HepG2 (cell line): ENCODE data around the gene DEPDC5. TPM values are rescaled to one million over a fixed set of nuclear protein-coding genes. Genes with fewer than 3 reads are reported as not detected.

Experiments used
- DR1 ChIP-seq: sonication (generic); formaldehyde crosslinking; IDR thresholded peaks from 2 replicates; pipeline ENCODE4 v1.8.0; 2021; ENCODE audit warnings: mild to moderate bottlenecking, missing genetic modification reagents, inconsistent platforms
- EED ChIP-seq: sonication (generic); formaldehyde crosslinking; IDR thresholded peaks from 2 replicates; pipeline ENCODE4 v1.5.0; 2020; ENCODE audit warnings: mild to moderate bottlenecking, missing genetic modification reagents
- ELF3 ChIP-seq: IDR thresholded peaks from 2 replicates; pipeline ENCODE4 v1.6.1; 2016; ENCODE audit warnings: missing genetic modification reagents, missing compliant biosample characterization
- GATAD1 ChIP-seq: IDR thresholded peaks from 2 replicates; pipeline ENCODE4 v1.6.1; 2016; ENCODE audit warnings: missing genetic modification reagents, missing compliant biosample characterization
- HBP1 ChIP-seq: IDR thresholded peaks from 2 replicates; pipeline ENCODE4 v1.6.1; 2016; ENCODE audit warnings: low read depth, control low read depth
- HMGA1 ChIP-seq: sonication (generic); formaldehyde crosslinking; conservative IDR thresholded peaks from 2 replicates; pipeline ENCODE4 v1.4.0; 2020; ENCODE audit warnings: missing genetic modification reagents
- IRX3 ChIP-seq: sonication (generic); formaldehyde crosslinking; IDR thresholded peaks from 2 replicates; pipeline ENCODE4 v1.8.1; 2023; ENCODE audit warnings: mild to moderate bottlenecking, low read depth, missing genetic modification reagents, borderline replicate concordance
- JDP2 ChIP-seq: sonication (generic); formaldehyde crosslinking; IDR thresholded peaks from 2 replicates; pipeline ENCODE4 v1.8.1; 2022; ENCODE audit warnings: missing genetic modification reagents, borderline replicate concordance
- JUN ChIP-seq: sonication (generic); formaldehyde crosslinking; IDR thresholded peaks from 2 replicates; pipeline ENCODE4 v1.4.0; 2020; ENCODE audit warnings: mild to moderate bottlenecking, missing genetic modification reagents
- KDM1A ChIP-seq: IDR thresholded peaks from 2 replicates; pipeline ENCODE4 v1.6.1; 2016; ENCODE audit warnings: missing compliant biosample characterization
- MAFF ChIP-seq: IDR thresholded peaks from 2 replicates; pipeline ENCODE4 v1.6.1; 2011; ENCODE audit warnings: low read depth, low read length, improper control_type of control experiment
- MED8 ChIP-seq: sonication (generic); formaldehyde crosslinking; IDR thresholded peaks from 2 replicates; pipeline ENCODE4 v1.8.1; 2023; ENCODE audit warnings: mild to moderate bottlenecking, missing genetic modification reagents; ENCODE audit not compliant: insufficient replicate concordance
- MIER3 ChIP-seq: IDR thresholded peaks from 2 replicates; pipeline ENCODE4 v1.6.1; 2016; ENCODE audit warnings: missing compliant biosample characterization, borderline replicate concordance
- NFATC3 ChIP-seq: sonication (generic); formaldehyde crosslinking; IDR thresholded peaks from 2 replicates; pipeline ENCODE4 v1.5.1; 2020; ENCODE audit warnings: mild to moderate bottlenecking, missing genetic modification reagents
- PAWR ChIP-seq: sonication (generic); formaldehyde crosslinking; IDR thresholded peaks from 2 replicates; pipeline ENCODE4 v1.4.0; 2020; ENCODE audit warnings: missing genetic modification reagents, mild to moderate bottlenecking, borderline replicate concordance
- PCBP1 ChIP-seq: fragments of 200-400 bp; formaldehyde crosslinking; IDR thresholded peaks from 2 replicates; pipeline ENCODE4 v1.6.1; 2017; ENCODE audit warnings: mild to moderate bottlenecking, low read depth, low read length, borderline replicate concordance
- RBFOX2 ChIP-seq: fragments of 200-400 bp; formaldehyde crosslinking; IDR thresholded peaks from 2 replicates; pipeline ENCODE4 v1.6.1; 2017; ENCODE audit warnings: low read depth, mild to moderate bottlenecking, low read length
- THYN1 ChIP-seq: sonication (generic); formaldehyde crosslinking; IDR thresholded peaks from 2 replicates; pipeline ENCODE4 v1.8.1; 2023; ENCODE audit warnings: low read depth, mild to moderate bottlenecking, moderate library complexity, missing genetic modification reagents, borderline replicate concordance
- ZNF20 ChIP-seq: sonication (generic); formaldehyde crosslinking; IDR thresholded peaks from 2 replicates; pipeline ENCODE4 v1.4.0; 2020; ENCODE audit warnings: mild to moderate bottlenecking, moderate library complexity, missing genetic modification reagents
- ZNF335 ChIP-seq: sonication (generic); formaldehyde crosslinking; IDR thresholded peaks from 2 replicates; pipeline ENCODE4 v1.4.0; 2020; ENCODE audit warnings: missing genetic modification reagents
- ZNF343 ChIP-seq: sonication (generic); formaldehyde crosslinking; IDR thresholded peaks from 2 replicates; pipeline ENCODE4 v1.4.0; 2020; ENCODE audit warnings: mild to moderate bottlenecking, missing genetic modification reagents
- ZNF350 ChIP-seq: sonication (generic); formaldehyde crosslinking; IDR thresholded peaks from 2 replicates; pipeline ENCODE4 v1.4.0; 2020; ENCODE audit warnings: mild to moderate bottlenecking, low read depth, missing genetic modification reagents, borderline replicate concordance
- ZNF496 ChIP-seq: sonication (generic); formaldehyde crosslinking; IDR thresholded peaks from 2 replicates; pipeline ENCODE4 v1.8.1; 2023; ENCODE audit warnings: mild to moderate bottlenecking, moderate library complexity, missing genetic modification reagents; ENCODE audit not compliant: insufficient replicate concordance
- ZNF720 ChIP-seq: sonication (generic); formaldehyde crosslinking; IDR thresholded peaks from 2 replicates; pipeline ENCODE4 v1.4.0; 2020; ENCODE audit warnings: missing genetic modification reagents
- ZSCAN5A ChIP-seq: sonication (generic); formaldehyde crosslinking; IDR thresholded peaks from 2 replicates; pipeline ENCODE4 v1.8.0; 2022; ENCODE audit warnings: mild to moderate bottlenecking, missing genetic modification reagents, borderline replicate concordance
- polyA plus RNA-seq, 8 experiments: library from polyadenylated mRNA; depleted of rRNA in 3 of 8; stranded (reverse) in 7 of 8; unstranded in 1 of 8; fragments of >200 nt; fragmentation: Illumina TruSeq in 4 of 8; extraction: Trizol in 4 of 8; gene quantifications; 2 replicates each; pipeline versions ENCODE4 v1.2.1 to v1.2.3, GENCODE V29; 2011 to 2016; ENCODE audit warnings: low read depth in 4 of 8, missing spikeins in 1 of 8, mixed read lengths in 1 of 8; ENCODE audit not compliant: insufficient read depth in 1 of 8
- total RNA-seq, 5 experiments: library from RNA; depleted of rRNA; stranded (reverse); fragments of >200 nt; fragmentation: Illumina TruSeq; extraction: Trizol; gene quantifications; 2 replicates each; pipeline ENCODE4 v1.2.3, GENCODE V29; 2016; ENCODE audit warnings: low read depth in 1 of 5
- TF ChIP-seq, protein P1 (sequence below): IDR thresholded peaks from 2 replicates; pipeline ENCODE4 v1.6.1; 2016; ENCODE audit warnings: low read depth, borderline replicate concordance
- TF ChIP-seq, protein P2 (sequence below): sonication (generic); formaldehyde crosslinking; IDR thresholded peaks from 2 replicates; pipeline ENCODE4 v1.8.1; 2023; ENCODE audit warnings: mild to moderate bottlenecking, moderate library complexity, missing genetic modification reagents

DEPDC5 gene
- total and polyA plus RNA-seq, 2 of the 13 experiments (the other 11 are each of a cell fraction or from before 2014, with no cell fraction given) = 9.8 to 12.4 TPM

DNA sequence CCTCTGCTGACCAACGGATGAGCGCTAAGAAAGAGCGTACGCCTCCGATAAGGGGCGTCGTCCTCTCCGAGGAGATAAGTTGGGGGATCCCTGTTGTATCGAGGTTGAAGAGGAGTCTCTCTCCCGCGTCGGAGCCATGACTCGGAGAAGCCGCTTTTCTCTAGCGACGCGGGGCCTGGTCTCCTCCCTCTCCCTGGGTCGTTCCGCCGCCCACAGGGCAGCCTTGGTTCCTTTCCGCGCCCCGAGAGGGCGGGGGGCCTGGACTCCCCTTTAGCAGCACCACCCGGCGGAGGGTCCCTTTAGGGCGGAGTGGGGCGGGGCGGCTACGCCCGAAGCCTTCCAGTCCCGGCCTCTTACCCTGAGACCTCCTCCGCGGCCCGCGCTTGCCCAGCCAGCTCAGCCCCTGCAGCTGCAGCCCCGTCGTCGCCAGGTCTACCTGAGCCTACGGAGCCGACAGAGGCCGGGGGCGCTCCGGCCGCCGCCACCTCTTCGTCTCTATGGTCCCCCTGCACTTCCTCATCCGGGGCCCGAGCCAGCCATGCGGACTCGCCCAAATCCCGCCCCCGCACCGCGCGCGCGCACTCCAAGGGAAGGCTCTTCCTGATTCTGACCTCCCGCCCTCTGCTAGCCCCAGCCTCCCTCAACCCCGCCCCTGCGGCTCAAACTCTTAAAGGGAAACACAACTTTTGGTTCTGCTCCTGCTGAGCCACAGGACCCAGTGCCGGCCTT lies 4.0 kb upstream of the DEPDC5 start, which contains the start of gene PRR14L (continued):
- TF ChIP-seq MIER3 (peak; percentile 49), ZNF335 (CRISPR knock-in tag) (peak; percentile 54; the same call in 1 of the 2 replicates), RBFOX2 (peak; percentile 98), PCBP1 (0 out of 2 replicates have a peak, but pooled peaks have one; percentile 78), KDM1A (CRISPR knock-in tag) (no peak), ZNF720 (no peak), ZSCAN5A (0 out of 2 replicates have a peak, but pooled peaks have one; percentile 20), ELF3 (peak; percentile 96), MAFF (no peak), ZNF350 (CRISPR knock-in tag) (peak; percentile 69; the same call in 1 of the 2 replicates), HMGA1 (CRISPR knock-in tag) (no peak), JDP2 (CRISPR knock-in tag) (no peak), IRX3 (CRISPR knock-in tag) (no peak), ZNF20 (CRISPR knock-in tag) (no peak), JUN (CRISPR knock-in tag) (no peak), HBP1 (CRISPR knock-in tag) (no peak), EED (CRISPR knock-in tag) (no peak), NFATC3 (CRISPR knock-in tag) (no peak), GATAD1 (CRISPR knock-in tag) (peak; percentile 85), MED8 (CRISPR knock-in tag) (peak; percentile 59), ZNF343 (CRISPR knock-in tag) (no peak), DR1 (CRISPR knock-in tag) (peak; percentile 72), PAWR (CRISPR knock-in tag) (no peak), THYN1 (CRISPR knock-in tag) (no peak), ZNF496 (CRISPR knock-in tag) (no peak)
- TF ChIP-seq, protein P1, sequence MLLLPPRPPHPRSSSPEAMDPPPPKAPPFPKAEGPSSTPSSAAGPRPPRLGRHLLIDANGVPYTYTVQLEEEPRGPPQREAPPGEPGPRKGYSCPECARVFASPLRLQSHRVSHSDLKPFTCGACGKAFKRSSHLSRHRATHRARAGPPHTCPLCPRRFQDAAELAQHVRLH (CRISPR knock-in tag) = peak; percentile 18; the same call in 1 of the 2 replicates
- TF ChIP-seq, protein P2, sequence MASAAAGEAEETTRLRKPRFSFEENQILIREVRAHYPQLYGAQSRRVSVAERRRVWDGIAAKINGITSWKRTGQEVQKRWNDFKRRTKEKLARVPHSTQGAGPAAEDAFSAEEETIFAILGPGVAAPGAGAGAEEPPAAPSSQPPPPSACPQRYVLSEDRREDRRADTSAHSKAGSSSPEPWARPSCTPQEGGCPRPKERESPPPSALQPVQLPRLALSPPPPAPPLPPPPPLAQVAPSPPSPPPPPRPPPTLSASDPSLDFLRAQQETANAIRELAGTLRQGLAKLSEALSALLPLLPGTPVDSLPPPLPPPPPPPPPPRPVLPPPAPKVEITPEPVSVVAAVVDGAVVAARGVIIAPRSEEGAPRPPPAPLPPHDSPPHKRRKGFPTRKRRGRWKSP (CRISPR knock-in tag) = peak; percentile 53; the same call in 1 of the 2 replicates
